K562 (cell line): ENCODE data around the gene ADCY4. TPM values are rescaled to one million over a fixed set of nuclear protein-coding genes. Genes with fewer than 3 reads are reported as not detected.

Experiments
- HINFP ChIP-seq: fragments of 450-650 bp; conservative IDR thresholded peaks from 2 replicates; pipeline ENCODE4 v1.6.1; 2016; ENCODE audit warnings: missing genetic modification characterization, low read depth, mild to moderate bottlenecking, control low read depth, missing compliant biosample characterization
- MECOM ChIP-seq: fragments of 250-450 bp; sonication (Bioruptor Pico); IDR thresholded peaks from 2 replicates; pipeline ENCODE4 v1.8.0; 2022; ENCODE audit warnings: inconsistent platforms
- MTA1 ChIP-seq: fragments of 450-650 bp; IDR thresholded peaks from 2 replicates; pipeline ENCODE4 v1.6.1; 2017; ENCODE audit warnings: borderline replicate concordance
- PHB2 ChIP-seq: fragments of 450-650 bp; IDR thresholded peaks from 2 replicates; pipeline ENCODE4 v1.6.1; 2017; ENCODE audit warnings: low read depth
- POLR2H ChIP-seq: IDR thresholded peaks from 2 replicates; pipeline ENCODE4 v1.6.1; 2016; ENCODE audit warnings: missing genetic modification characterization, low read depth, mild to moderate bottlenecking, control low read depth, missing compliant biosample characterization, moderate library complexity
- ZMIZ1 ChIP-seq, 2 experiments: fragments of 150-350 bp in 1 of 2; IDR thresholded peaks; 2 replicates each; pipeline ENCODE4 v1.6.1; 2012 to 2016; ENCODE audit warnings: low read depth in 2 of 2, low read length in 2 of 2, mild to moderate bottlenecking in 1 of 2, moderate library complexity in 1 of 2
- ZNF395 ChIP-seq: fragments of 200-800 bp; sonication (Bioruptor generic); IDR thresholded peaks from 2 replicates; pipeline ENCODE4 v1.6.1; 2017; ENCODE audit warnings: missing genetic modification characterization, missing compliant biosample characterization
- polyA plus RNA-seq, 8 experiments: library from polyadenylated mRNA; depleted of rRNA in 4 of 8; stranded (reverse) in 5 of 8; unstranded in 3 of 8; fragments of >200 nt; fragmentation: Nextera tagmentation in 2 of 8; fragmentation: Illumina TruSeq in 1 of 8; extraction: Ambion mirVana in 2 of 8; extraction: Trizol in 1 of 8; gene quantifications; 2 replicates each; pipeline versions ENCODE4 v1.2.1 to v1.2.3, GENCODE V29; 2011 to 2014; ENCODE audit warnings: inconsistent platforms in 1 of 8, missing spikeins in 1 of 8
- total RNA-seq, 7 experiments: library from RNA; depleted of rRNA in 6 of 7; stranded (reverse); fragments of >200 nt in 6 of 7; fragmentation: Illumina TruSeq in 2 of 7; extraction: Trizol in 2 of 7; gene quantifications; 2 replicates each; pipeline versions ENCODE4 v1.2.1 to v1.2.3, GENCODE V29; 2011 to 2021; ENCODE audit warnings: low replicate concordance in 1 of 7

ADCY4 gene
- total and polyA plus RNA-seq, 9 of the 15 experiments (the other 6 are each of a cell fraction or from before 2014, with no cell fraction given): 0.04 to 0.31 (median 0.15) TPM; not detected in 2

GRCh38 chr14:24381363-24382063 lies 46.6 kb upstream of the ADCY4 start (continued):
- no peak for TF ChIP-seq ZMIZ1 (IDR thresholded peaks at IDR 0.05; ENCODE audit: low read depth in 2 of 2, low read length in 2 of 2)
- no peak for TF ChIP-seq HINFP (tag)
- no peak for TF ChIP-seq PHB2
- no peak for TF ChIP-seq MECOM
- no peak for TF ChIP-seq ZNF395
- TF ChIP-seq POLR2H (tag): no peak
- no peak for TF ChIP-seq MTA1
- TF ChIP-seq, all 486 proteins: peak for 0
